GM21360 (cell line): ENCODE data around the gene NPSR1.

Source experiments
- ATAC-seq: cut with Tn5 transposase; IDR thresholded peaks from one replicate; pipeline ENCODE4 v1.9.1; 2021; ENCODE audit warnings: mild to moderate bottlenecking, moderate library complexity; ENCODE audit not compliant: unreplicated experiment

NPSR1 gene

DNA sequence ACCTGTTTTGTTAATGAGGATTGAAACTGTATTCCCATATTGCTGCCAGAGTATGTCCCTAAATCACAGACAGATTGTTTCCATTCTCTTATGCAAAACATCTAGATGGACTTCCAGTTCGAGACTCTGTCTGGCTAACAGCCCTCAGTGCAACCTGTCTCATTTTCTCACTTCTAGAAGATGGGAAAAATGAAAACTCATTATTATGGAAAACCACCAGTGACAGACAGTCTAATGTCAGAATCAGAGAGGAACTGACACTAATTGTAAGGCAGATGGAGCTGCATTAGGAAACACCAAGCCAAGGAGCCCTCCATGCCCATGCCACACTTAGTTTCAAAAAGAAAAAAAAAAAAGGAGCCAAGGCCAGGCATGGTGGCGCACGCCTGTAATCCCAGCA is 61.6 kb downstream of the NPSR1 start:
- ATAC-seq, result no peak

DNA sequence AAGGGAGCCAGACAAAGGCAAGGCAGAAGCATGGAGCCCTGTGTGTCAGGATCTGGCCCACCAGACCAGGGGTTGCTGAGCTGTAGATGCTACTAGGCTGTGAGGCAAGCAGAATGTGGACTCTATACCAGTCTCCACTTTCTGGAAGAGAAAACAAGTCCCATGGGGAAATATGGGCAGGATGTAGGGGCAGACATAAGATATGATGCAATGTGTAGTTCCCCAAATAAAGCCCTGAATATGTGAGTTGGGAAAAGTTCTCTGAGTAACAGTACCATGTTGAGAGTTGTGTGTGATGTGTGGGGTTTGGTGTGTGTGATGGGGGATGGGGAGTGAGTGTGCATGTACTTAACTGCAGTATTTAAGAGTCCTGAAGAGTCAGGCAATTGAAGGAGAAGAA is 62.3 kb downstream of the NPSR1 start:
- no peak for ATAC-seq

DNA sequence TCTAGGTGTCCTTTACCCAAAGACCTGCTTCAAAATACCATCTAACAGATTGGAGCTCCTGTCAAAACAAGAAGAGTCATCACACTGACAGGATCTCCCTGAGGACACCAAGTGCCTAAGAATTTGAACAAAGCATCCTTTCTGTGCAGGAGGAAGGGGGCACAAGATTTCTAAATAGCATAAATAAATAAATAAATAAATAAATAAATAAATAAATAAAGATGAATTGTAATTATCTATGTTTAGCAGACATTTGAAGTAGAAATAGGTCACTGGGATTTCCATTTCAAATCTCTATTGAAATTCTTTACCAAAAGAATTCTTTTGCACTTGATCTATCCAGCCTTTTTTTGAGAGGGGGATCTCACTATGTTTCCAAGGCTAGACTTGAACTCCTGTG is 65.3 kb downstream of the NPSR1 start:
- ATAC-seq, result no peak

DNA sequence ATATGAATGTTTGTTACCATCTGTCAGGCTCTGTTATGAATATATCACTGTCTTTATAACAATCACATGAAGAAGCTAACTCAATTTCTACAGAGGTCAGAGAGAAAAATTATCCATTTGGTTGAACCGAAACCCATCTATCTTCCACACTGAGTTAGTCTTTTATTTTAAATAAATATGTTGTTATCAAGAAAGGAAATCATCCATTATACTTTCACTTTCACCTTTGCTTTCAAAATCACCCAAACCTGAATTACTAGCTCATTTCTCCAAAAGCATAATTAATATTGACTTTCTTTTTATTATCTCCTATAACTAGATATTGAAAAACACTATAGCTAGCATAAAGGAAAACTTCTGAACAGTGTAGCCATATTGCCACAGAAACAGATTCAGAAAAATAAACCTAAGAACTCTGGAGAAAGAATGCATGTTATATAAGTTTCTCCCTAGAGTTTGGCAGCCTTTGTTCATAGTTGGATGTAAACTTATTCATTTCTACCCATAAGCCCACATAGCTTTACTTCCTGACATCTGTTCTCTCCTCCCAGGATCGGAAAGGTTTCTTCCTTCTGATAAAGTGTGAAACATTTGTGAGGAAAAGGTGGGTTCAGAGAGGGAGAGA is 66.0 kb downstream of the NPSR1 start:
- ATAC-seq, result no peak

DNA sequence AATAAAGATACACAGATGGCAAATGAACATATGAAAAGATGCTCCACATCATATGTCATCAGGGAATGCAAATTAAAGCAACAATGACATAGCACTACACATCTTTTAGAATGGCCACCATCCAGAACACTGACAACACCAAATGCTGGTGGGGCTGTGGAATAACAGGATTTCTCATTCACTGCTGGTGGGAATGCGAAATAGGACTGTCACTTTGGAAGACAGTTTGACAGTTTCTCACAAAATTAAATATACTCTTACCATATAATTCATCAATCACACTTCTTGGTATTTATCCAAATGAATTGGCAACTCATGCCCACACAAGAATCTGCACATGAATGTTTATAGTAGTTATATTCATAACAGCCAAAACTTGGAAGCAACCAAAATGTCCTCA is 68.2 kb downstream of the NPSR1 start:
- no peak for ATAC-seq

DNA sequence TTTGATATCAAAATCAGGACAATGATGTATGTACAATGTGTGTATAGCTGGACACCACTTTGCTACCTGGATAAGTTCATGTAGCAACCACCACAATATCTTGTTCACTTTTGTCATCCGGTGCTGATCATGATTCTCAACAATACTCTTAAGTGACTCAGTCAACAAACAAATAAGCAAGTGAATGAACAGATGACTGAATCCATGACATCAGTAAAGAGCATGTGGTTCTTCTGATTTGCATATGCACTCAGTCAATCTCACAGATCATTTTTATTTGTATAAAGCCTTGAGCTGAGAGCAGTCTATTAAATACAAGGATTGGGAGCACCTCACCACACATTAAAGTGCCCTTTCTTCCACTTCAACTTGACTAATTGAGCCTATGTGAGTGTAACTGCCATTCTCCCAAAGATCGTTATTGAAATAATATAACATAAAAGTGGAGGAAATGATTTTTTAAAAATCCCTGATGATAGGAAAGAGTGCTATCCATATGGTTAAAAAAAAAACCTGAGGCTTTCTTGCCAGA is 69.5 kb downstream of the NPSR1 start:
- ATAC-seq, result no peak

DNA sequence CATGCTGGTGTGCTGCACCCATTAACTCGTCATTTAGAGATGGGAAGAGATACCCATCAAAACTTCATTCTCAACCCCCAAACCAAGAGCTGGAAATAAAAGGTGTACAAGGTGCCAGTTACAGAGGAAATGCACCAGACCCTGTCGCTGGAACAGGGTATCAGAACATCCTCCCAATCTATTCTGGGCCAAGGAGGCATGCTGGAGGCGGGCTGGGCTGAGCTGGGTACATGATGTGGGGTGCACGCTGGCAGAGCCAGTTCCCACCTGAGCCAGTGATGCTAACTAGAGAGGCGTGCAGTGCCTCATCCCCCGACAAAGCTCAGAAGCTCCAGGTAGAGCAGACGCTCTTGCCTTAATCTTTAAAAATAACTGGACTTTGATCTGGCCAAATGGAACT is 70.1 kb downstream of the NPSR1 start:
- no peak for ATAC-seq

DNA sequence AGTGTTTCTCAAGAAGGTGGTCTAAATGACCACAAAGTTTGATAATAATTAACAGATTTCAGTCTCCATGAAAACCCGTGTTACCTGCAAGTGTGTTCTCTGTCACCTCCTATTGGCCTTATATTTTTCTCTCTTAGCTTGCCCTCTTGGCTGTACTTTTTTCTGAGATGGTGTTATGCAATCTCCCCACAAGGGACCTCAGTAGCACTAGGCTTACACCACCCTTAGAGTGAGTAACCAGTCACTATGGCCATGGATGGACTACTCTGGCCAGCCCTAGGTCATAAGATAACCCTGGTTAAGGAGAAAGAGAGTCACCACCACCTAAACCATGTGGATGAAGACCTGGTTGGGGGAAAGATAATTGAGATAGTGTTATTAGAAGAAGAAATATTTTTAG is 76.8 kb downstream of the NPSR1 start:
- ATAC-seq, result no peak

DNA sequence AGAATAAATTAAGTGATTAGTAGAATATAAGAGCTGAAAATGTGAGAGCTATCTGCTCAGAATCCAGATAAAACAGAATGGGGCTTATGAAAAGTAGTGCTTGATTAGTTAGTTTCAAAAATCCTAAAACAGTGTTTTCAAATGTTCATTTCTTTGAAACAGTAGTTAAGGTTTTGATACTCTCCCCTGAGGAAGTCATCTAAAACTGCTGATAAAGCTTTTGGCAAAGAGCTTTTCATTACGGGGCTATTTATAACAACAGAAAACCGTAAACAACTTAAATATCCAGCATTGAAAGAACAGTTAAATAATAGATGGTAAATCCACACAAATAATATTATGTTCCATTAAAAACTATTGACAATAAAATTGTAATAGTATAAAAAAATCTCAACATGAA is 77.5 kb downstream of the NPSR1 start:
- ATAC-seq, result no peak

DNA sequence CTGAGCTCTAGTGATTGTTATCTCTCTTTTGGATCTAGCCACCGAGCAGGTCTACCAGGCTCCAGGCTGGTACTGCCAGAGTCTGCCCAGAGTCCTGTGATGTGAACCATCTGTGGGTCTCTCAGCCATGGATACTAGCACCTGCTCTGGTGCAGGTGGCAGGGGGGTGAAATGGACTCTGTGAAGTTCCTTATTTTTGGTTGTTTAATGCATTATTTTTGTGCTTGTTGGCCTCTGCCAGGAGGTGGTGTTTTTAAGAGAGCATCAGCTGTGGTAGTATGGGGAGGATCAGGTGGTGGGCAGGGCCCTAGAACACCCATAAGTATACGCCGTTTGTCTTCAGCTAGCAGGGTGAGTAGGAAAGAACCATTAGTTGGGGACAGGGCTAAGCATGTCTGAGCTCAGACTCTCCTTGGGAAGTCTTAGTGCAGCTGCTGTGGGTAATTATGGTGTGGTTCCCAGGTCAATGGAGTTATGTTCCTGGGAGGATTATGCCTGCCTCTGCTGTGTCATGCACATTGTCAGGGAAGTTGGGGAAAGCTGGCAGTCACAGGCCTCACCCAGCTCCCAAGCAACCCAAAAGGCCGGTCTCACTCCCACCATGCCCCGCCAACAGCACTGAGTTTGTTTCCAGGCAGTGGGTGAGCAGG is 81.8 kb downstream of the NPSR1 start:
- ATAC-seq, result no peak

DNA sequence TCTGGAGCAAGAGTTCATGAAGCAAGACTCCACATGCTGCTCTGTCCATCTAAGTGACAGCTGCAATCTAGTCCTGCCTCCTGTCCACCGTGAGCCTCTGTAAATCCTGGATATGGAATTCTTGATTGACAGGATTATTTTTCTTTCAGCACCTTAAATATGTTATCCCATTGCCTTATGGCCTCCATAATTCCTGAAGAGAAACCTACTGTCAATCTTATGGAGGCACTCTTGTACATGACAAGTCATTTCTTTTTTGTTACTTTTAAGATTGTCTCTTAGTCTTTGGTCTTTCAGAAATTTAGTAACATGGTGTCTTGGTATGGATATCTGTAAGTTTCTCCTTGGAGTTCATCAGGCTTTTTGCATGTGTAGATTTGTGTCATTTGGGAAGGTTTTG is 82.8 kb downstream of the NPSR1 start:
- ATAC-seq, result no peak

DNA sequence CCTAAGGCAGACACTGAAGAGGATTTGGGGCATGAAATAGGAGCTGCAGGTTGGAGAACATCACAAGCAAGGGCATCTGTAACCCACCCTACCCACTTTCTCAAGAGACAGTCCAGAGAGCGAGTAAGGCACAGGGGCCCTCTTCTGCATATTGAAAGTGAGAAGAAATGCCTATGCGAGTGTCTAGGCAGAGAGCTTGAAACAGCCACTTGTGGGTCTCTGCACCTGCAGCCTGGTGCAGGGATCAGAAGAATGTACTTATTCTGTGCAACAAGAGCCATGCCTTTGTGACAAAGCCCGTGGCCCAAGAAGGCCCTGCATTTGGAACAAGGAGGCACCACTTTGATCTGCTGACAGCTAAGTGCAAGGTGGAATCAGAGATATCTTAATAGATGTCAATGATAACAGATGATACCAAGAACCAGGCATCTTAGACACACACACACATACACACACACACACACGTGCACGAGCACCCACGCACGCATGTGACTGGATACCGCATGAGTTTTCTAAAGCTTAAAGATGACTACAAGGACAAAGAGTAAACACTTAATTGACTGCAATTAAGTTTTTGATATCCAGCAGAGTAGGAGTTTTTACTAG is 89.3 kb downstream of the NPSR1 start:
- ATAC-seq, result no peak

DNA sequence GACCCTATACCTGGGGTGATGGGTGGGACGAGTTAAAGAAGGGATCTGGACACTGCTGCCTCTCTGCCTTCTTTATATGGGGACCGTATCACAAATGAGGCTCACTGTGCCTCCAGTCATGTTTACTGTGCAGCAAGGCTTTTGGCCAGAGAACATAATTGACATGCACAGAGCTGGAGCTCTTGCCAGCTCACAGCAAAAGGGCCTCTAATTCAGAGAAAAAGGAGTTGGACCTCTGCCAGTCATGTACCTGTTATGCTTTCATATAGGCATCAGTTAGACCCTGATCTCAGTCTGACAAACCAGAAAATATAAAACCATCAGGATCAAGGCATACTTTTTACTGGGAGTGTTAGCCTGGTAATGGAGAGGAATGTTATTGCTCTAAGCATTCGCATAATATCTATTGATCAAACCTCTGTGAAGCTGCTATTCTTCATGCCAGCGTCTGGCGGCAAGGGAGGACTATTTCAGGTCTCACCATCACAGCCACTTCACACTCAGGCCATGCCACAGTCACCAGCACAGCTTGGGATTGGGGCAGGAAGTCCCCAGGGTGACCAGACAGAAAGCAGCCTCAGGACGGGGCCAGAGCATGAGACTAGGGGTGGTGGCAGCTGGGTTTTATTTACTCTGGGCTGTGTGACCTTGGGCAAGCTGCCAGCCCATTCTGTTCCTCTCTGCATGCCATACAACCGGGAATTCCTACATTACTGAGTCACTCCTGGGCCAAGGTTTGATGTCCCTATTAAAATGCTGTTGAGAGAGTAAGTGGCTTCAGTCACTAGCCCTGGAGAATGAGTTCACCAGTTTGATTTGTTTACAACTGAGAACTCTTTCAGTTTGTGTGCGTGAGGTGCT is 90.1 kb downstream of the NPSR1 start:
- no peak for ATAC-seq

DNA sequence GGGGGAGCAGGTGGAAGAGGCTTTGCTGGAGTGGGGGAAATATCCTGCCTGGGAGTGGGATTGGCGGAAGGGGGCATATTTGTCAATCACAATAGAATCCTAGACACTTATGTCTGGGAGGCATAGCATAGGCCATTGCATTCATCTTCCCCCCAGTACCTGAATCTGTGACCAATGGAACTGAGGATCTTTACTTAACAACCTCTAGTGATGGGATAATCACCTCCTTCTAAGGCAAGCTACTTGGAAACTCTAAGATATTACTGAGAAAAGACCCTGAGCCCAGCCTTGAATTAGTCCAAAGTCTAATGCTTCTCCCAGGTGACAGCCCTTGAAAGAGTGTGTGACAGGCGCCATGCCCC is 90.7 kb downstream of the NPSR1 start:
- no peak for ATAC-seq

DNA sequence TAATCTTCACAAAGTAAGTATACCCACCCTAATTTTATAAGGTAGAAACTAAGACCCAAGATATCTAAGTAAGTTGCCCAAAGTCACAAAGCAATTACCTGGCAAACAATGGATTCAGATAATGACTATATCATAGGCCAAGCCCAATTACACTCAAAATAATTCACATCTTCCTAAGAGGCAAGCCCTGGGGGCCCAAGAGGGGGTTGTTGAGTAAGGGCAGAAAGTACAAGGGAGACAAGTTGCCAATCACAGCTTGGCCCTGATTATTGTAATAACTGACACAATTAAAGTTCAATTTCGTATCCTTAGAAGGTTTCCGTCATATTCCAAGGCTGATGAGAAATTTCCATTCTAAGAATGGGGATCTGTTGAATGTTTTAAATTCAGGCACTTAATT is 91.4 kb downstream of the NPSR1 start:
- ATAC-seq, result no peak

DNA sequence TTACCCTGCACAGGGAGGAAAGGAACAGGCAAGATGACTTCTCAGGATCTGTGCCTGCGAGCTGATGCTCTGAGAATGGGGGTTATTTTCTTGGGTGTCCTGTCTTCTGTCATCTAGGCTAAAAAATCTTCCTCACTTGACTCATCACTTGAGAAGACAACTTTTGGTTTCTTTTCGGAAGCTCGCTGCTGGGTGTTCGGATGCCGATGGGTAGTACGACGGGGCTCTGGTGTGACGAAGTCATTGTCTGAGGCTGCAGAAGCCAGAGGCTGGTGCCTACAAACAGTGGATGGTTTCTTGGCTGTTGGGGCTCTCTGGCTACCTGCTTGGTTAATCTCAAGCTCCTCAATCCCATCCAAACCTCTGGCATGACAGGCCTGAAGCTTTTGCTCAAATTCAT is 92.2 kb downstream of the NPSR1 start:
- no peak for ATAC-seq

DNA sequence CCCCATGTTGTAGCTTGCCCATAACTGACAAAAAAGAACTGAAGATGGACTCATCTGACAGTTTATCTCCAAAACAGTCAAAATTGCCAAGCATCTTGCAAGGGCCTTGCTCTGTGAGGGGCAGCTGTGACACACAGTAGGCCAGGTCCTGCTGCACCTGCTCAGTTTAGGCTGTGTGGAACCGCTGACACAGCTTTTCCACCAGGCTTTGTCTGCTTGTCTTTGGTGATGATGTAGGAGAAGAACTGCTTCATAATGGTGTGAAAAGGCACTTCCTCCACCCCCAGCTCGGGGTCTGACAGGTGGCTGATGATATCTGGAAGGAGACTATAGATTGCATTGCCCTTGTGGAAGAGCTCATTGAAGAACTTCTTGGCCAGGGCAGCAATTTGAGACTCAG is 92.6 kb downstream of the NPSR1 start:
- no peak for ATAC-seq

DNA sequence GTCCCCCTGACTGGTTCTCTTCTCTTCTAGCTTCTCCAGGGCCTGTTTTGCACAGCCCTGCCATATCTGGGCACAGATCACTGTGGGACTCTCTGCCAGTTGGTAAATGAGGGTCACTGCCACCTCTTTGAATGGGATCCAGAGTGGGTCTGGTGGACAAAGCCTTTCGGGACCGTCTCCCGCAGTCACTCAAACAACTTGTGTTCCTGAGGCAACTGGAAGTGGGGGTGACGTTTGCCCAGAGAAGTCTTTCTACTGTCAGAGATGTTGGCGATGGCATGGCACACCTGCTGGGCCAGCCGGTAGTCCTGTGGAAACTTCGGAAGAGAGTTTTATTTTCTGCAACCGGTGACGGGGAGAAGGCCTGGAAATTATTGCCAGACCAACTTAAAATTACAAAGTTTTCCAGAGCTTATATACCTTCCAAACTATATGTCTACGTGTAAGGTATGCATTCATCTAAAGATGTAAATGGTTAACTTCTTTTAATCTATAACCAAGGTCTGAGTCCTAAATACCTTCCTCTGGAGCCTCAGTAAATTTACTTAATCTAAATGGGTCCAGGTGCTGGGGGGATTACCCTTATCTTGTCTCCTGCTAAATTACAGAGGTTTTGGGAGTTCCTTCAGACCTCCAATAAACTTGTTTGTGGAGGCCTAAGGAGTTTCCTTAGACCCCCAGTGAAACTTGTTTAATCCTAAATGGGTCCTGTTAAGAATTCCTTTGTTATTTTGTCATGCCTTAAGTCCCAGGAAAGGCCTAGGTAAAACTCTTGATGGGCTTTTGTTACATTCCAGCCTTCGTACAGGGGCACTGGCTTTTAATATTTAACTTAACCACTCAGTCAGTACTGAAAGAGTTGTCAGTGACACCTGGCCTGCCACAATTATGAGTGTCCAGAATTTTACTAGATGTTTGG is 94.0 kb downstream of the NPSR1 start:
- ATAC-seq, result no peak

DNA sequence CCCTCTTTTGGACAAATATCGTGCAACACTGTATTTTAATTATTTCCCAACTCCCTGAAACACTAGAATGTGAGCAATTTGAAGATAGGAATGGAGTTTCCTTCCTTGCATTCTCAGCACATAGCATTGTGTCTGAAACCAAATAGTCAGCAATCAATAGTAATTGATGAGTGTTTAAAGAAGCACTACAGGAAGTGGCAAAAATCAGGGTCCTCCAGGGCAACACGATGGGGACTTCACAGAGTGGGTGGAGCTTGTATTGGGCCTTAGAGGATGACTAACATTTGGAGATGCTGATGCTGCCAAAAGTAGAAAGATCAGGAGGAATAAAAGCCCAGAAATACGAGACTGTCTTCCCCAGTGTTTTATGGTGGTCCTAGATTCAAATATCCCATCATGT is 94.9 kb downstream of the NPSR1 start:
- no peak for ATAC-seq

DNA sequence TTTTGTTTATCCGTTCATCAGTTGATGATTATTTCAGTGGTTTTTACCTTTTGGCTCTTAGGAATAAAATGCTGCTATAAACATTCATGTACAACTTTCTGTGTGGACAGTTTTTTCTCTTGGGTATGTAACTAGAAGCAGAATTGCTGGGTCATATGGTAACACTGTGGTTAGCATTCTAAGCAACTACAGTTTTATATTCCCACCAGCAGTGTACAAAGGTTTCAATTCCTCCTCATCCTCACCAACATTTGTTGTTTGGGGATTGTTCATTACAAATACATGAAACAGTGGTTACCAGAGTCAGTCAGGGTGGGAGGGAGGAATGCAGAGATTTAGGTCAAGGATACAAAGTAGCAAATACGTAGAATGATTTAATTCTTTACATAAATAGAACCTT is 97.0 kb downstream of the NPSR1 start:
- no peak for ATAC-seq

DNA sequence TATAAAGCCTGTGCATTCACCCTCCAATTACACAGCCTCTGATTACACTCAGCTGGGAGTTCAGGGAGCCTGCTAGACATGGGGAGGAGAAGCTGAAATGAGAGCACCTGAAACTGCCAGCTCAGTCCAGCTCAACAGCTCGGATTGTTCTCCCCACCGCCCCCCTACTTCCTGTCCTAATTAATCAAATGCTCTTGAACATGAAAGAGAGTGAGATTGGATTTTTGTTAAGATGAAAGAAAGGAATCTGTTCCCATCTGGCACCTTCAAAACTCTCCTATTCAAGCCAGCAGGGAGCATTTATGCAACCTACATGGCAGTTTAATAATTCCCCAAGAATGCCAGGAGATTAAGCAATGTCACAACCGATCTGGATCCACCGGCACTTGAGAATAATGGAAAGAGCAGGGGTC is 98.0 kb downstream of the NPSR1 start:
- ATAC-seq, result no peak
